GM21526 (cell line): ENCODE results near the gene CRHBP.
"Not testable (repeated sequence)": the region's sequence is repeated elsewhere in the genome, so short reads cannot be mapped to it uniquely, and the experiment has no call there.

Source experiments
- ATAC-seq: cut with Tn5 transposase; IDR thresholded peaks from one replicate; pipeline ENCODE4 v1.9.1; 2021; ENCODE audit warnings: moderate library complexity; ENCODE audit not compliant: unreplicated experiment, low FRiP score

Gene CRHBP, protein sequence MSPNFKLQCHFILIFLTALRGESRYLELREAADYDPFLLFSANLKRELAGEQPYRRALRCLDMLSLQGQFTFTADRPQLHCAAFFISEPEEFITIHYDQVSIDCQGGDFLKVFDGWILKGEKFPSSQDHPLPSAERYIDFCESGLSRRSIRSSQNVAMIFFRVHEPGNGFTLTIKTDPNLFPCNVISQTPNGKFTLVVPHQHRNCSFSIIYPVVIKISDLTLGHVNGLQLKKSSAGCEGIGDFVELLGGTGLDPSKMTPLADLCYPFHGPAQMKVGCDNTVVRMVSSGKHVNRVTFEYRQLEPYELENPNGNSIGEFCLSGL

DNA sequence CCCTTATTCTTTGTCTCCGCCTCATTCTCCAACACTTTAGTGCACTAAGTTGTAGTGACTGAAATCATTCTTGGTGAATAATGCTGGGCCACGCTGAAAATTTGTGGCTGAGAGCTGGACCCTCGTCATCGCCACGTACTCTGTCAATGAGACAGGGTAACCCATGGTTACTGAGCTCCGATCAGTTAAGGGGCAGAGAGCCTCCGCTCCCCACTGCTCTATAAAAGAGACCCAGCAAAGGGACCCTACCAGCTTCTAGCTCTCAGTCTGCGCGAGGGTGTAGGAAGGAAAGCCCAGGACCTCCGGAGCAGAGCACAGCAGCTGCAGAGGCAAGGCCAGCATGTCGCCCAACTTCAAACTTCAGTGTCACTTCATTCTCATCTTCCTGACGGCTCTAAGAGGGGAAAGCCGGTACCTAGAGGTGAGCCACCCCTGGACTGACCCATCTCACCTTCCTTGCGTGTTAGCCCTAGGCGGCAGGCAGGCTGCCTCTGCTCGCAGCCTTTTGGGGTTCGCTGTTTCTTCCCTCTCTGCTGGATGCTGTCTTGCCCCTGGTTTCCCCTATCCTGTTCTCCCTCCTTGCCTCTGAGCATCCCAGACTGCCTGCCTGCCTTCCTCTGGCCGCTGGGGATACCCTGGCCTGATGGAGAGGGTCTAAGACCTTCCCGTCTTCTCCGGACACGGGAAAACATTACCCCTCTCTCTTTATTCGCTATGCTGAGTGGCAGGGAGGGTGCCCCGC lies at the start of gene CRHBP:
Gene CRHBP, plus strand, starts transcription at position 251 of the 742 bp plus-strand sequence. Its CDS starts 90 bp downstream, at position 341.
- no peak for ATAC-seq

DNA sequence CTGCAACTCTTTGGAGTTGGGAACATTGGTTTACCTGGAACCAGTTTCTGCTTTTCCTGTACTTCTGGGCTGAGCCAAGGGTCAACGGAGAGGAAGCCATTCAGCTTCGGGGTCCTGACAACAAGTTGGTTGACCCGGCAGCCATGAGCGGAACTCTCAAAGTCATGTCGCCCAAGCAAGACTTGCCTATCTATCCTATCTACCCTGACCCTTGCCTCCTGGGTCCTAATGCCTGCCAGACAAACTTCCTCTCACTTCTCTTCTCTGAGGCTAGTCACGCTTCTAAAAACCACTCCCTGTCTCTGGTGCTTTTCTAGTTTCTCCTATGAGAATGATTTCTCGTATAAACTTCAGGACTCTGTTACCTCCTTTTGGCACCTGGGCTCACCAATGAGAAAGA lies 44.7 kb upstream of the CRHBP start:
- no peak for ATAC-seq

DNA sequence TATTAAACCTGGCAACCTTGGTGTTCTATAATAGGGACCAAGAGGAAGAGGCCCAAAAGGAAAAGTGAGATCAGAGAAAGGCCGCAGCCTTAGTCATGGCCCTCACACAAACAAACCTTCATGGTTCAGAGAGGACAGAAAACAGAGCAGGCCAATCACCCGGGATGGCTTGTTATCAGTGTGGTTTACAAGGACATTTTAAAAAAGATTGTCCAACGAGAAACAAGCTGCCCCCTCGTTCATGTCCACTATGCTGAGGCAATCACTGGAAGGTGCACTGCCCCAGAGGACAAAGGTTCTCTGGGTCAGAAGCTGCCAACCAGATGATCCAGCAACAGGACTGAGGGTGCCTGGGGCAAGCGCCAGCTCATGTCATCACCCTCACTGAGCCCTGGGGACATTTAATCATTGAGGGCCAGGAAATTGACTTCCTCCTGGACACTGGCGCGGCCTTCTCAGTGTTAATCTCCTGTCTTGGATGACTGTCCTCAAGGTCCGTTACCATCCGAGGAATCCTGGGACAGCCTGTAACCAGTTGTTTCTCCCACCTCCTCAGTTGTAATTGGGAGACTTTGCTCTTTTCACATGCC lies 42.4 kb upstream of the CRHBP start:
- ATAC-seq: not testable (repeated sequence)

DNA sequence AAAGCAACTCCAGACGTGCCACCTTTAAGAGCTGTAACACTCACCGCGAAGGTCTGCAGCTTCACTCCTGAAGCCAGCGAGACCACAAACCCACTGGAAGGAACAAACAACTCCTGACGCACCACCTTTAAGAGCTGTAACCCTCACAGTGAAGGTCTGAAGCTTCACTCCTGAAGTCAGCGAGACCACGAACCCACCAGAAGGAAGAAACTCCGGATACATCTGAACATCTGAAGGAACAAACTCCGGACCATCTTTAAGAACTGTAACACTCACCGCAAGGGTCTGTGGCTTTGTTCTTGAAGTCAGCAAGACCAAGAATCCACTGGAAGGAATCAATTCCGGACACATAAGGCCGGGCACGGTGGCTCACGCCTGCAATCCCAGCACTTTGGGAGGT lies 38.2 kb upstream of the CRHBP start:
- not testable (repeated sequence) for ATAC-seq

DNA sequence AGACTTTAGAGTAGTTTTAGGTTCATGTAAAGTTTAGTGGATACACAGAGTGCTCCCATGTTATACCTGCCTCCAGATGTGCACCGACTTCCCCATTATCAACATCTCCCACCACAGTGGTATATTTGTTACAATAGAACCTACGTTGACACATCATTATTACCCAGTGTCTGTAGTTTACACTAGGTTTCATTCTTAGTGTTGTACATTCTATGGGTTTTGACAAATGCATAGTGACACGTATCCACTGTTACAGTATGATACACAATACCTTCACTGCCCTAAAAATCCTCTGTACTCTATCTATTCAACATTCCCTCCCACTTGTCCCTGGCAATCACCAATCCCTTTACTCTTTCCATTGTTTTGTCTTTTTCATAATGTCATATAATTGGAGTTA lies 34.3 kb upstream of the CRHBP start:
- ATAC-seq: no peak

DNA sequence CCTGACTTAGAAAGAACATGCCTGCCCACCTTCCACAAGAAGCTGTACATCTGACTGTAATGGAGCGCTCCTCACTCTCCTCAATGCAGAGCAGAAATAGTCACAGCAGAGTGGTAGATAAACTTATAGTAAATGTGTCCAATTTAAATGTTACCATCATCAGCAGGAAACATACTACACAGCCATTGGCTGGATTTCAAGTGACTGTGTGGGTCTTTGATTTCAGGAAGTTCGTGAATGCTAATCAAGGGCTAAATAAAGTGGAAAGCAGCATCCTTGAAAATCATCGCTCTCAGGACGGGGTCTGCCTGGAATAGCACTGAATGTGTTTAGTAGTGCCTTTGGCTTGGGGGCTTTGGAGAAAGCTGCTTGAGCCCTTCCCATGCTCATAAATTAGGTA lies 32.4 kb upstream of the CRHBP start:
- ATAC-seq: no peak

DNA sequence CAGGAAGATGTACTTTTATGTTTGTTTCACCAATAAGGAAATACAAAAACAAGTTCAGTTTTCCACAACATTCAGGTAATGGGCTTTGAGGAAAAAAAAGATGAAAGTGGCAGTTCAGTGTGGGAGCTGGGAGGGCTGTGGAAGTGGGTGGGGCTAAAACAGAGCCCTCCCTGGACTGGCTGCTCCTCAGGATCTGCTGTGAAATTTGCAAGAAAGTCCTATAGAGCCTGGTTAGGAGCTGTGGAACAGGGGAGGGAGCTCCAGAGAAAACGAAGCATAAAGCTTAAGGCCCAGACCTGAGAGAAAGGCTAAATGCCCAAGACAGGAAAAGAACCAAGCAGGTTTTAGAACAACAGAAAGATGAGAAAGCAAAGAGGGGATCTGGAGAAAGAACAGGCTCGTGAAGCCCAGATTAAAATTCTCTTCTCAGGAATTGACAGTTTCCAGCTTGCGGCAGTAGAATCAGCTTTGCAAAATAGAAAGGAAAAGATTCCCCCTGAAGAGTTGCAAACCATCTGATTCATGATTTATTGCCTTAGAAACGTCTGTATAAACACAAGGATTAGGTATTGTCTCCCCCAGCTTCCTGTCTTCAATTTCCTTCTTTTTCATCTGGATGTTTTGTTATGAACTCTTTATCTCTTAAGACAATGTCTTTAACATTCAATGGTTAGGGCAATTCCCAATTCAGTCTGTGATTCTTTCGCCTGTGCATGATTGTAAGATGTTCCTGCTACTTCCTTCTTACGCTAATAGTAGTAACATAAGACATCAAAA lies 26.3 kb upstream of the CRHBP start:
- ATAC-seq: no peak

DNA sequence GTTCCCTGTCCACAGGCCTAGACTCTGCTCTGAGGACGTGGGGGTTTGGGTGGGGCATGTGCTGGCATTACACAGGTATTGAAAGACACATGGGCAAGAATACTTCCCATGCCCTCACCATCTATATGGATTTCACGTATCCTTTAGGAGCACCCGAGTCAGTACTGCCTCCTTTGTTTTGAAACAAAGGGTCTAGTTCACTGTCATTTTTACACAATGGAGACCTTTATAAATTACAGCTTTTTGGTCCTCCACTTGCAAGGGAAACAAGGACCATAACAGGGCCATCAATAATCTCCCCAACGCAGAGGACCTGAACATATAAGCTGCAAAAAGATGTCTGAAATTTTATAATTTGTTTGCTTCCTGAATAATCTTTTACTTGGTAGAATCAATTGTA lies 24.9 kb upstream of the CRHBP start:
- ATAC-seq: no peak

DNA sequence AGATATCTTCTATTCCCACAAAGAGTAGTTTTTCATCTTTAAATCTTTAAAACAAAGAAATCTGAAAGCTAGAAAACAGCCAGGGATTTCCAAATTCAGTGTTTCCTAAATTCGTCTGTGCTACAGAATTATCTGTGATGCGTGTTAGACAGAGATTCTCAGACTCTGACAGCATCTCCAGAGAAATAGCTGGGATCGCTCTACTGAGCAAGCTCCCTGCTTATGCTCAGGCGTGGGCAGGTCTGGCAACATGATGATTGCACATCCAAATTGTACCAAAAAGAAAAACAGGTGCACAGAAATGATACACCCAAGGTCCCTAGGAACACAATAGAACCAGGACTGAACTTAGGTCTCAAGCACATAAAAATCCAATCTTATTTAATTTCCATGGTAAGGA lies 22.8 kb upstream of the CRHBP start:
- no peak for ATAC-seq

DNA sequence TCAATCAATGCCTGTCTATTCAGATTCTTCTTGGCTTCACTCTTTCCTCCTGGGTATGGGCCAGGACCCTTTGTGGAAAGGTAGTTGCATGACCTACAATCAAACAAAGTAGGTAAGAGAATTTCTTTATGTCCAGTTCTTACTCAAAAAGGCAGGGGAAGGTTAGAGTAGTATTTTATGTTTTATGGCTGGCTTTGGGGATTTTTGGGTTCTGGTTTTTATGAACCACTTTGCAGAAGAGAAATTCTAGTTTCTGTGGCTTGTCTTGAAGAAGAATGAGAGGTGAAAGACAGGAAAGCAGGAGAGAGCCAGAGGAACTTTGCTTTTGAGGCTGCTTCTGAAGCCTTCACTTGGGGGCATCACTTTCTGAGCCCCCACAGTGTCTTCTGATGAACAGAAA lies 14.7 kb upstream of the CRHBP start:
- ATAC-seq: no peak

DNA sequence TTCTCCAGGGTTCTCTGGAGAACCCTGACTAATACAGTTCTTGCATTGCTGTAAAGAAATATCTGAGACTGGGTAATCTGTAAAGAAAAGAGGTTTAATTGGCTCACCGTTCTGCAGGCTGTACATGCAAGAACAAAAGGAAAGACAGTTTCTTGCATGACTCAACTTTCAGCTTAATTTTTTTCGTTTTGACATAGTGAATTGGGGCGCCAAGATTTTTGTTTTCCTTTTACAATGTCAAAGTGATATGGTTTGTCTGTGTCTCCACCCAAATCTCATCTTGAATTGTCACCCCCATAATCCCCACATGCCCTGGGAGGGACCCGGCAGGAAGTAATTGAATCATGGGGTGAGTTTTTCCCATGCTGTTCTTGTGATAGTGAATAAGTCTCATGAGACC lies 11.8 kb upstream of the CRHBP start:
- ATAC-seq: no peak

DNA sequence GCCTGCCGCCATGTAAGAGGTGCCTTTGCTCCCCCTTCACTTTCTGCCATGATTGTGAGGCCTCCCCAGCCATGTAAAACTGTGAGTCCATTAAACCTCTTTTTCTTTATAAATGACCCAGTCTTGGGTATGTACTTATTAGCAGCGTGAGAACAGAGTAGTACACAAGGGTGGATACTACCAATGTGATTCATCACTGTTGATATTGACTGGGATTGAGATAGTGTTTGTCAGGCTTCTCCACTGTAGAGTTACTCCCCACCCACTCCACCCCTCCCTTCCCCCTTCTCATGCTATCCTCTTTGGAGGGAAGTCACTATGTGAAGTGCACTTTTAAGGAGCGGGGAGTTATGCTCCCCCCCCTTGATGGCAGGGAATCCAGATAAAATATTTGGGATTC lies 11.4 kb upstream of the CRHBP start:
- no peak for ATAC-seq

DNA sequence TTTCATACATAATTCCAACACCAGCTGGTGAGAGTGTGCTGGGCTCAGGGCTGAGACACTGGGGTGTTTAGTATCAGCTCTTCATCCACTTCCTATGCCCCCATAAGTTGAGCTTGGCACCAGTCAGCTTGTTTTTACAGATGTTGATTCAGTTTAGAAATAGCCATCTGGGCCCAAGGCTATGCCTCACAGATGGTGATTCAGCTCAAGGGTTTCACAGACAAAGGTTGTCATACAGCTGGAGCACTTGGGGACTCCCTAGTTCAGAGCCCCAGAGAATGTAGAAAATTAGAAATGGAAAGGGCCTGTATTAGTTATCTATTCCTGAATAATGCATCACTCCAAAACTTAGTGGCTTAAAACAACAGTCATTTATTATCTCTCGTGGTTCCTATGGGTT lies 10.3 kb upstream of the CRHBP start:
- ATAC-seq: no peak

DNA sequence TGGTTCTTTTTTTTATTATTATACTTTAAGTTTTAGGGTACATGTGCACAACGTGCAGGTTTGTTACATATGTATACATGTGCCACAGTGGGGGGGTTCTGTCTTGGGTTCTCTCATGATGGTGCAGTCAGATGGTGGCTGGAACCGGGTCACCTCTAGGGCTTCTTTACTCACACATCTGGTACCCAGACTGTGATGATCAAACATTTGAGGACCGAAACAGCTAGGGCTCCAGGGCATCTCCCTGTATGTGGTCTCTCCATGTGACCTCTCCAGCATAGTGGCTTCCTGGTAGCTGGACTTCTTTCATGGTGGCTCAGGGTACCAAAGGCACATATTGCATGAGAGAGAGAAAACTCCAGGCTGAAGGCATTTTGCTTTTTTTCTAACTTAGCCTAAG lies 9.8 kb upstream of the CRHBP start:
- ATAC-seq: no peak

DNA sequence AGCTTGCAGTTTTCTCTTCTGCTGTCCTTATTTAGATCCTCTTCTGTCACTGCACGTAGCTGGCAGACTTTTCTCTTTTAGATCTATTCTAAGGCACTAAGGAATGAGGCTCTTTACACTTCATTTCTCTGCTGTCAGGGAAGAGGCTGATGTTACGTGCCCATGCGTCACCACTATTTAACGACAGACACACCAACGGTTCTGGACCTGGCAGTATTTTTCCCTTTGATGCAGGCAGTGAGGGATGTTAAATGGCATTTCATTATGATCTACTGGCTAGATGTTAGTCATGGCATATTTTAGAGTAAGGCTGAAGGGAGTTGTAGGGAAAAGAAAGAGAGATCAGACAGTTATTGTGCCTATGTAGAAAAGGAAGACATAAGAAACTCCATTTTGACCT lies 8.2 kb upstream of the CRHBP start:
- no peak for ATAC-seq

DNA sequence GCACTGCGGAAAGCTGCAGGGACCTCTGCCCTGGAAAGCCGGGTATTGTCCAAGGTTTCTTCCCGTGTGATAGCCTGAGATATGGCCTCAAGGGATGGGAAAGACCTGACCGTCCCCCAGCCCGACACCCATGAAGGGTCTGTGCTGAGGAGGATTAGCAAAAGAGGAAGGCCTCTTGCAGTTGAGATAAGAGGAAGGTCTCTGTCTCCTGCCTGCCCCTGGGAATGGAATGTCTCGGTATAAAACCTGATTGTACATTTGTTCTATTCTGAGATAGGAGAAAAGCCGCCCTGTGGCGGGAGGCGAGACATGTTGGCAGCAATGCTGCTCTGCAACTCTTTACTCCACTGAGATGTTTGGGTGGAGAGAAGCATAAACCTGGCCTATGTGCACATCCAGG lies 7.6 kb upstream of the CRHBP start:
- ATAC-seq: not testable (repeated sequence)

DNA sequence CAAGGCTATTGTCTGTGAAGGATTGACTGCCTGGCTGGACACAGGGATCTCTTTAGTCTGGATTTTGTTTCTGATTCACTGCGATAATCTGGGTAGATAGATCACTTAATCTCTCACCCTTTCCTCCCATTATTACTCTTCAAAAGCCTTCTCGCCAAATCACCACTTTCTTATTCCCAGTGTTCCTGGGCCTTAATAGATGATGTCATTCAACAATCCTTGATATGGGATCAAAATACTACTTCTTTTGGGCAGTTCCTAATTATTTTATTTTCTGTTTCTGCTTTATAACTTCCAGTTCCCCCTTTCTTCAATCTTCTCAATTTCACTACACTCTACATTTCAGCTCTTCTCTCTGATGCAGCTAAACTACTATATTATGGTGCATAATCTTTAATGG lies 6.8 kb upstream of the CRHBP start:
- ATAC-seq: no peak

DNA sequence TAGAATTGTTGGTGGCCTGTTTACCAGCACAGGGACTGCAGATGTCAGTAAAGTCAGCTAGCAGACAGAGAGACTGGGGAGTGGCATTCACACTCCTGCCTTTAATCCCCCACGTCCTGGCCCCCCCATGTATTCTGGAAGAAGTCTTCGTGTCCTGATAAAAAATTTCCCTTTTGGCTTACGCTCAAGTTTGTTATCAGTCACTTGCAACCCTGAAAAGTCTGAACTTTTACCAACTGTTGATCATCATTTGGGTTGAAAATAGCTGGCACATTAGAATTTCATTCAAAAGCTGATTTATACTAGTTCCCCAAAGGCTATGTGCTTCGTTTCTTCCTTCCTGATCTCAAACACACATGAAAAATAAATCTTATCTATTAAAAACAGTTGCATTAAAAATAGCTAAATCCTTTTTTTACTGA lies 5.8 kb upstream of the CRHBP start:
- ATAC-seq: no peak

DNA sequence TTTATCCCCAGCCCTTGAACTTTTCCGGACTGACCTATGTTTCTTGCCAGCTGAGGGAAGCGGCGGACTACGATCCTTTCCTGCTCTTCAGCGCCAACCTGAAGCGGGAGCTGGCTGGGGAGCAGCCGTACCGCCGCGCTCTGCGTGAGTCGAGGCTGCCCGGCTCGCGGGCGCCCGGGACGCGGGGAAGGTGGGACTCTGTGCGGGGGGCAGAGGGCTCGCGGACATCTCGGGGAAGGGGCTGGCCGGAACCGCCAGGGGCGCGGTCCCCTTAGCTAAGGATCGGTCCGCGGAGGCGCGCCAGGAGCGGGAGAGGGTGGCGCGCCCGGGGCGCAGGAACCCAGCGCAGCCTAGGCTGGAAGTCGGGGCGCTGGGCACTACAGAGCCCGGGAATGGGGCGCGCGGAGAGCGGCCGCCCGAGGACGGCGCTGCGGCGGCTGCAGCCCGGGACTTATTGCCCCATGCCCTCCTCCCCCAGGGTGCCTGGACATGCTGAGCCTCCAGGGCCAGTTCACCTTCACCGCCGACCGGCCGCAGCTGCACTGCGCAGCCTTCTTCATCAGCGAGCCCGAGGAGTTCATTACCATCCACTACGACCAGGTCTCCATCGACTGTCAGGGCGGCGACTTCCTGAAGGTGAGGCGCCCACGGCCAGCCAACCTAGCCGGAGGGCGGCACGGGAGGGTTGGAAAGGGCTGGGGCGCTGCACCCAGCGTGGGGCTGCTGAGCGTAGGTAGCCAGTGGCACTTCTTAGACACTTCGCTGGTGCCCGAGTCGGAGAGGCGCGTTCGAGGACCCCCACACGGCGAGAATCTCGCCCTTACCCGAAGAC lies 922 bp downstream of the CRHBP start:
- ATAC-seq: no peak

DNA sequence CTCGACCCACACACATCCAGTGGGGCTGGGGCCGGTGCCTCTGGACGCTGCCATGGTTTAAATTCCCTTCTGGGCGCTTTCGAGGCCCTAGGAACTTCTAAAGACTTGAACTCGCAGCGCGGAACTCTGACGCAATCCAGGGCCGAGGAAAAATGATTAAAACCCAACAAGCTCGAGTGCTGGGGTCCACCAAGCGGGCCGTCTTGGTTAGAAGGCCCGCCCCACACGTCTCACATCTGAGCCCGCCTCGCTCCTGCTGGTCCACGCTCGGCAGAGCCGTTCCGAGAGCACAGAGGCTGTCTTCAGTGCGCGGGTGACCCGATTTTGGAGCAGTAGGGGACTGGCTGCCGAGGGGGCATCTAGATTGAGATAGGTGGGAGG lies 1.5 kb downstream of the CRHBP start:
- no peak for ATAC-seq
